GM15510 (cell line): ENCODE results near the gene ESD.
A peak's percentile ranks its signal among the peaks of the same experiment; 100 is the strongest.

Source experiments
- POLR2A ChIP-seq: IDR thresholded peaks from 3 replicates; pipeline ENCODE4 v1.6.1; 2011; ENCODE audit warnings: borderline replicate concordance; ENCODE audit not compliant: insufficient read length; ENCODE audit errors: extremely low read depth

Gene ESD

GRCh38 chr13:46796515-46797474, at the start of gene ESD:
Gene ESD (minus strand): TSS chr13:46797161. CDS start chr13:46791413, 5,748 bp downstream.
- peak; percentile 68 for TF ChIP-seq POLR2A

- TF ChIP-seq POLR2A, result no peak
These were observed 49.8 kb upstream of the ESD start for GRCh38 chr13:46846726-46847125.

- no peak for TF ChIP-seq POLR2A
These were observed 48.2 kb upstream of the ESD start for GRCh38 chr13:46845146-46845545.

DNA sequence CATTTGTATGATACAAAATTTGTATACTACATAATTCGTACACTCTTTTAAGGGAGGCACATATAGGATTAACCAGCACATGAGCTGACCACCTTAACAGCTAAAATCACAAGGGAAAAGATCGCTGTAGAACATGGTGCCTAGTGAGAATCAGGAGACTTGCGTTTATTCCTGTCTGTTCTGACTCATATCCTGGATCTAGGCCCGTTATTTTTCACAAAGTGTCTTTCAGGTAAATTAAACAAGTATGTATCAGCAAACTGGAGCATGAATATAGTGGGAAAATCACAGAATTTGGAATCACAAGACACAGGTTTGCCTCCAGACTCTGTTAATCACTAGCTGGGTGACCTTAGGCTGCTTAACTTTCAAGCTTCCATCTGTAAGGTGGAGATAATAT, 47.5 kb upstream of the ESD start:
- TF ChIP-seq POLR2A, result no peak

- no peak for TF ChIP-seq POLR2A
These were observed 42.4 kb upstream of the ESD start for GRCh38 chr13:46839399-46839798.

GRCh38 chr13:46834657-46835056, 37.7 kb upstream of the ESD start:
- no peak for TF ChIP-seq POLR2A

- no peak for TF ChIP-seq POLR2A
These were observed 34.7 kb upstream of the ESD start for GRCh38 chr13:46831588-46832194.

DNA sequence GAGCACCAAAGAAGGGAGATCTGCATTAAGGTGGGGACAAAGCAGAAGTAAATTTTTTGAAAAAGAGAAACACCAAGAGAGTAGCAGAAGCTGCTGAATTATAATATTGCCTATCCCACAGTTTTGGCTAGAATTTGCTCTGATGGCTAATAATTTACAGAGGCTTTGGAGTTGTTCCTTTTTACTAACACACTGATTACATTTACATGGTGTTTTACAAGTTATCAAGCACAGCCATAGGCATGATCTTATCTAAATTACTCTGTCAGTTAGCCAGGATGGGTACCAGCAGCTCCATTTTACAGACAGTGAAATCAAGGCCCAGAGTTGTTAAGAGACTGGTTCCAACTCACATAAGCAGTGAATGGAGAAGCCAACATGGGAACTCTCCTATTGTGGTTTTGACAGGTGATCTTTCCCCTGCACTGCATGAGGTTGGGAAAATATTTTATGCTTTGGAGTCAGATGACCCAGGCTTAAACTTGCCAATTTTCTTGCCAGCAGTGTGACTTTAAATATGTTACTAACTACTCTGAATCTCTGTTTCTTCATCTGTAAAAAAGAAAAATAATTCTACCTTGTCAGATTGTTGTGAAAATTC, 33.5 kb upstream of the ESD start:
- TF ChIP-seq POLR2A, result no peak

GRCh38 chr13:46822551-46822950, 25.6 kb upstream of the ESD start:
- TF ChIP-seq POLR2A, result no peak

DNA sequence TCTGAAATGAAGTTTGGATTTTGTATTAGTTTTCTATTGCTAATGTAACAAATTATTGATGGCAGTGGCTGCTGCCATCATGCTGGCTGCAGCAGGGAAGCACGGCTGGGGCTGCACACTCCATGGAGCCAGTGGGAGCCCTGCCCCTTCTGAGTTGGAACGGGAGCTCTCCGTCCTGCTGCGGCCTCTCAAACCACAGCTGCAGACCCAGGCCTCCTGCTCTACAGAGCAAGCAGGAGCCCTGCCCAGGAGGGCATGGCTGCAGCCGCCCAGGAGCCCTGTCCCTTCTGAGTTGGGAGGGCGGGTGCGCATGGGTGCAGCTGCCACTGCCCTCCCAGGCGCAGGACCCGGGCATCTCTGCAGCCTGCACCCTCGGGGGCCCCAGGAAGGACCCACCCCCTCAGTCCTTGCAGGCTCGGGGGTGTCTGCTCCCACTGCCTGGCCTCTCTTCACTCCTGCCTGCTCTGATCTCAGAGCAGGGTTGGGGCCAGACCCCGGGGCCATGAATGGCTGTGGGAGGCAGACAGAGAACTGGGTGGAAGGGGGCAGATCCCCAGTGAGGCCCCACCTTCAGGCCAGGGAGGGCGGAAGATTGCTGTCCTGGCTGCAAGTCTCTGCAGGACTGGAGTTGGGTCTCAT, 21.0 kb upstream of the ESD start:
- TF ChIP-seq POLR2A, result no peak

DNA sequence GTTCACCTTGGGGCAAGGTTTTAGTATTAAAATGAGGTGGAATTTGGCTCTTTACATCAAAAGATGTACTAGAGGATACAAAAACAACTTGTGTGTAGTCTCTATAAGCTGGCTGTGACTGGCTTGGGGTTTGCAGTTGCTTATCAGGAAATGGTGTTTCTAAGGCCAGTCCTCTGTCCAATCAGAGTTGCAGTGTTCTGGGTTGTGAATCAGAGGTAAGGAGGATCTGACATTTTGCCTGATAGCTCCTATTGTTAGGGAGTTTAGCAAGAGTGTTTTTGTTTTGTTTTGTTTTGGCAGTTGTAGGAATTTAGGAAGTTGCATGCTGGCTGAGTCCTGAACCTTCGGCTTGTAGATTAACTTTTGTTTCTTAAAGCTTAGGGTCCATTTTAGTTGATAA, 20.1 kb upstream of the ESD start:
- no peak for TF ChIP-seq POLR2A

DNA sequence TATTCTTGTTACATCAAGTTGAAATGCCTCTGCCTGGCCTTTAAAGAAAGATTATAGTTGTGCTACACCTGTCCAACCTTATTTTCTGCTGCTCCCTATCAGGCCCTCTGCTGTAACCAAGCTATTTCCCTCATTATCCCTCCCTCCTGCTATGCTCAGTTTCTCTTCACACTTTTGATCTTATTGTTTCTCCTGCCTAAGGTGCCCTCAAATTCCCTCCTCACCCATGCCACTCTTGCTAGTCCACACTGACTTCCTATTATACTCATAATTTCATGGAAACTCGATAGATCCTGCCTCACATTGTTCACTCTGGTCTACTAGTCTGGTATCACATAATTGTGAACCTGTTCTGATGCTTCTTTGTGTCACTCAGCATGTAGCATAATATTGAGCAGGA, 19.4 kb upstream of the ESD start:
- no peak for TF ChIP-seq POLR2A

- TF ChIP-seq POLR2A, result no peak
These were observed 15.4 kb upstream of the ESD start for GRCh38 chr13:46812301-46812797.

DNA sequence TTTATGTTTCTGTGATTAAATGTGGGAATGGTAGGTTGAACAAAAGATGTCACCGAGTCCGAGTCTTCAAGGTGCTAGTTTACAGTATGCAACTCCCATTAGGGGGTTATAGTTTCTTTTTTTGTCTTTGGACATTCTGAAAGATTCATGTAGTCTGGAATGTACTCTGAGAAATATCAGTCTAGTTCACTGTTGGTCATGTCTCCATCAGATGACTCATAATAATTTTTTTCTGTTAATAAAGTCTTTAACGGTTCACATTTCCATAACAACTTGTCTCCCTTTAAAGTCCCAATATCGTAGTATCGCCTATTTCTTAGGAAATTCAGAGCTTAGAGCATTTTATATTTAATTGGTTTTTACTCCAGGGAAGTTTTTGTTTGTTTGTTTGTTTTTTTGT, 13.5 kb upstream of the ESD start:
- no peak for TF ChIP-seq POLR2A

- TF ChIP-seq POLR2A, result no peak
These were observed 7.4 kb upstream of the ESD start for GRCh38 chr13:46804391-46804815.
